GM12874 (cell line): ENCODE data around the gene APOB.
A peak's percentile ranks its signal among the peaks of the same experiment; 100 is the strongest.

Experiments
- CTCF ChIP-seq: IDR thresholded peaks from 2 replicates; pipeline ENCODE4 v1.5.1; 2011; ENCODE audit warnings: low read depth, mild to moderate bottlenecking, control low read depth, low read length, moderate library complexity; ENCODE audit not compliant: insufficient read depth

The APOB gene

GRCh38 chr2:21044694-21045371 is 960 bp upstream of the APOB start:
- TF ChIP-seq CTCF: no peak

- TF ChIP-seq CTCF: peak; percentile 90
Observed at GRCh38 chr2:21042958-21043743, 722 bp downstream of the APOB start.

GRCh38 chr2:21042708-21042957 is 1.2 kb downstream of the APOB start:
- no peak for TF ChIP-seq CTCF

GRCh38 chr2:21041943-21042707 is 1.7 kb downstream of the APOB start:
- TF ChIP-seq CTCF: no peak

GRCh38 chr2:21041462-21041861 is 2.4 kb downstream of the APOB start:
- no peak for TF ChIP-seq CTCF

- TF ChIP-seq CTCF: no peak
Observed at GRCh38 chr2:21040468-21041377, 3.1 kb downstream of the APOB start.
